Right lobe of liver (tissue), 4 donors: ENCODE results near the gene DONSON.

Experiments used
- CTCF ChIP-seq, 4 donors: fragments of 200-600 bp in 3 of 4; fragments of 450-650 bp in 1 of 4; IDR thresholded peaks; one replicate each; pipeline versions ENCODE4 v1.5.1 to v1.8.0; 2016 to 2022; ENCODE audit warnings: antibody characterized with exemption in 4 of 4, mild to moderate bottlenecking in 2 of 4
- POLR2A ChIP-seq: fragments of 450-650 bp; IDR thresholded peaks from one replicate; pipeline ENCODE4 v1.6.1; 2017; ENCODE audit warnings: antibody characterized with exemption, mild to moderate bottlenecking
- donor health status: DM: no; HTN: no; CAD: no.
- donor health status: DM: no; HTN: no; CAD: no.
- donor health status: DM: no; HTN: yes; CAD: no.

- TF ChIP-seq POLR2A, result no peak
- no peak for TF ChIP-seq CTCF (IDR thresholded peaks at IDR 0.05)
Observed at GRCh38 chr21:33618407-33618806, 29.9 kb upstream of the DONSON start.
